HG03432 (cell line): ENCODE data around the gene STARD13.

Experiments
- ATAC-seq: cut with Tn5 transposase; IDR thresholded peaks from one replicate; pipeline ENCODE4 v1.9.1; 2021; ENCODE audit warnings: mild to moderate bottlenecking, moderate library complexity; ENCODE audit not compliant: unreplicated experiment

Gene STARD13

GRCh38 chr13:33153421-33154404, 131.8 kb downstream of the STARD13 start:
- no peak for ATAC-seq

GRCh38 chr13:33152389-33152788, 133.2 kb downstream of the STARD13 start:
- ATAC-seq = no peak

GRCh38 chr13:33150662-33151061, 134.9 kb downstream of the STARD13 start:
- no peak for ATAC-seq

GRCh38 chr13:33150126-33150525, 135.4 kb downstream of the STARD13 start:
- no peak for ATAC-seq

- no peak for ATAC-seq
These were observed 137.7 kb downstream of the STARD13 start for GRCh38 chr13:33147832-33148231.

- ATAC-seq = peak; percentile 89
These were observed 138.5 kb downstream of the STARD13 start for GRCh38 chr13:33146843-33147611.

- ATAC-seq = no peak
These were observed 139.9 kb downstream of the STARD13 start for GRCh38 chr13:33145667-33146066.

GRCh38 chr13:33144358-33144784, 141.2 kb downstream of the STARD13 start:
- no peak for ATAC-seq

GRCh38 chr13:33139780-33140535, 145.6 kb downstream of the STARD13 start:
- no peak for ATAC-seq

GRCh38 chr13:33139184-33139583, 146.4 kb downstream of the STARD13 start:
- ATAC-seq = no peak

GRCh38 chr13:33138441-33138840, 147.1 kb downstream of the STARD13 start:
- no peak for ATAC-seq

GRCh38 chr13:33137721-33138120, 147.8 kb downstream of the STARD13 start:
- no peak for ATAC-seq

- ATAC-seq = no peak
These were observed 150.5 kb downstream of the STARD13 start for GRCh38 chr13:33135097-33135496.

GRCh38 chr13:33134213-33134612, 151.3 kb downstream of the STARD13 start:
- ATAC-seq = no peak

GRCh38 chr13:33132644-33133440, 152.7 kb downstream of the STARD13 start:
- no peak for ATAC-seq

- no peak for ATAC-seq
These were observed 155.7 kb downstream of the STARD13 start for GRCh38 chr13:33129886-33130285.

- ATAC-seq = no peak
These were observed 156.3 kb downstream of the STARD13 start for GRCh38 chr13:33129094-33129832.

GRCh38 chr13:33128134-33128533, 157.4 kb downstream of the STARD13 start:
- no peak for ATAC-seq

- ATAC-seq = no peak
These were observed 158.5 kb downstream of the STARD13 start for GRCh38 chr13:33127009-33127551.
